ENCODE results near the gene CUL2. TPM values are rescaled to one million over a fixed set of nuclear protein-coding genes. Genes with fewer than 3 reads are reported as not detected.

Gene CUL2
- total RNA-seq, 1 experiment from 2014 or later, result 32.4 TPM

DNA sequence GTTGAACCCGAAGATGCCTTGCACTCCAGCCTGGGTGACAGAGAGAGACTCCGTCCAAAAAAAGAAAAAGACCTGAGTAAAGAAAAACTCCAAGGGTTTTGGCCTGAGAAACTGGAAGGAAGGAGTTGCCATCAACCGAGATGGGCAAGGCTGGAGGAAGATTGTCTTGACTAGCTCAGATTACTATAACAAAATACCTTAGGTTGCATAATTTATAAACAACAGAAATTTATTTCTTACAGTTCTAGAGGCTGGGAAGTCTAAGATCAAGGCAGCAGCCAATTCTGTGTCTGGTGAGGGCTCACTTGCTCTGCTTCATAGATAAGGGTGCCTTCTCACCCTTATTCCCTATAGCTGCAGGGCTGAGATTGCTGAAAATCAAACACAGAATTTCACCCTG, 91.2 kb downstream of the CUL2 start:
- Histone ChIP-seq H3K9me3 (ENCODE audit: control insufficient read depth, insufficient read depth, low read depth, low read length) (no peaks in the 10 kb centered on the region), H3K27ac (ENCODE audit: low read length) (no peak overlapping the region), H3K36me3 (ENCODE audit: control insufficient read depth, insufficient read depth, low read length) (no peaks in the 10 kb centered on the region), H3K4me1 (ENCODE audit: control insufficient read depth, insufficient read depth, low read length) (peaks cover 5% of the 10 kb centered on the region), H3K4me3 (ENCODE audit: low read depth in 2 of 2, low read length in 2 of 2) (no peak overlapping the region), H3K27me3 (ENCODE audit: control insufficient read depth, insufficient read depth, low read length) (no peaks in the 10 kb centered on the region)
- intact Hi-C loops (cut with micrococcal nuclease; ENCODE audit: unreplicated experiment), result no loop called here
- TF ChIP-seq SIN3A (IDR thresholded peaks at IDR 0.05; ENCODE audit: borderline replicate concordance, insufficient read depth, low read depth, low read length), result no peak
- TF ChIP-seq, protein P1, sequence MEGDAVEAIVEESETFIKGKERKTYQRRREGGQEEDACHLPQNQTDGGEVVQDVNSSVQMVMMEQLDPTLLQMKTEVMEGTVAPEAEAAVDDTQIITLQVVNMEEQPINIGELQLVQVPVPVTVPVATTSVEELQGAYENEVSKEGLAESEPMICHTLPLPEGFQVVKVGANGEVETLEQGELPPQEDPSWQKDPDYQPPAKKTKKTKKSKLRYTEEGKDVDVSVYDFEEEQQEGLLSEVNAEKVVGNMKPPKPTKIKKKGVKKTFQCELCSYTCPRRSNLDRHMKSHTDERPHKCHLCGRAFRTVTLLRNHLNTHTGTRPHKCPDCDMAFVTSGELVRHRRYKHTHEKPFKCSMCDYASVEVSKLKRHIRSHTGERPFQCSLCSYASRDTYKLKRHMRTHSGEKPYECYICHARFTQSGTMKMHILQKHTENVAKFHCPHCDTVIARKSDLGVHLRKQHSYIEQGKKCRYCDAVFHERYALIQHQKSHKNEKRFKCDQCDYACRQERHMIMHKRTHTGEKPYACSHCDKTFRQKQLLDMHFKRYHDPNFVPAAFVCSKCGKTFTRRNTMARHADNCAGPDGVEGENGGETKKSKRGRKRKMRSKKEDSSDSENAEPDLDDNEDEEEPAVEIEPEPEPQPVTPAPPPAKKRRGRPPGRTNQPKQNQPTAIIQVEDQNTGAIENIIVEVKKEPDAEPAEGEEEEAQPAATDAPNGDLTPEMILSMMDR (IDR thresholded peaks at IDR 0.05), result no peak
- no peak for TF ChIP-seq POLR2AphosphoS5 (IDR thresholded peaks at IDR 0.05; ENCODE audit: low read depth, low read length)
- no peak for TF ChIP-seq TCF7L2 (IDR thresholded peaks at IDR 0.05; ENCODE audit: low read depth, low read length)
- TF ChIP-seq, protein P2, sequence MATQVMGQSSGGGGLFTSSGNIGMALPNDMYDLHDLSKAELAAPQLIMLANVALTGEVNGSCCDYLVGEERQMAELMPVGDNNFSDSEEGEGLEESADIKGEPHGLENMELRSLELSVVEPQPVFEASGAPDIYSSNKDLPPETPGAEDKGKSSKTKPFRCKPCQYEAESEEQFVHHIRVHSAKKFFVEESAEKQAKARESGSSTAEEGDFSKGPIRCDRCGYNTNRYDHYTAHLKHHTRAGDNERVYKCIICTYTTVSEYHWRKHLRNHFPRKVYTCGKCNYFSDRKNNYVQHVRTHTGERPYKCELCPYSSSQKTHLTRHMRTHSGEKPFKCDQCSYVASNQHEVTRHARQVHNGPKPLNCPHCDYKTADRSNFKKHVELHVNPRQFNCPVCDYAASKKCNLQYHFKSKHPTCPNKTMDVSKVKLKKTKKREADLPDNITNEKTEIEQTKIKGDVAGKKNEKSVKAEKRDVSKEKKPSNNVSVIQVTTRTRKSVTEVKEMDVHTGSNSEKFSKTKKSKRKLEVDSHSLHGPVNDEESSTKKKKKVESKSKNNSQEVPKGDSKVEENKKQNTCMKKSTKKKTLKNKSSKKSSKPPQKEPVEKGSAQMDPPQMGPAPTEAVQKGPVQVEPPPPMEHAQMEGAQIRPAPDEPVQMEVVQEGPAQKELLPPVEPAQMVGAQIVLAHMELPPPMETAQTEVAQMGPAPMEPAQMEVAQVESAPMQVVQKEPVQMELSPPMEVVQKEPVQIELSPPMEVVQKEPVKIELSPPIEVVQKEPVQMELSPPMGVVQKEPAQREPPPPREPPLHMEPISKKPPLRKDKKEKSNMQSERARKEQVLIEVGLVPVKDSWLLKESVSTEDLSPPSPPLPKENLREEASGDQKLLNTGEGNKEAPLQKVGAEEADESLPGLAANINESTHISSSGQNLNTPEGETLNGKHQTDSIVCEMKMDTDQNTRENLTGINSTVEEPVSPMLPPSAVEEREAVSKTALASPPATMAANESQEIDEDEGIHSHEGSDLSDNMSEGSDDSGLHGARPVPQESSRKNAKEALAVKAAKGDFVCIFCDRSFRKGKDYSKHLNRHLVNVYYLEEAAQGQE (IDR thresholded peaks at IDR 0.05; ENCODE audit: insufficient read depth in 1 of 2, low read depth in 2 of 2, low read length in 1 of 2), result no peak
- CTCF ChIA-PET, result no interaction called here
- ATAC-seq (no peak), DNase-seq (ENCODE audit: low read depth, low spot score) (no peak)
- in situ Hi-C loops (cut with HindIII; ENCODE audit: low pct_unique_long_range_greater_than_20kb, low sequenced_read_pairs), result no loop called here
- POLR2A ChIA-PET, result no interaction called here
- BruUV-seq (replicated peaks), result no TSS peak

DNA sequence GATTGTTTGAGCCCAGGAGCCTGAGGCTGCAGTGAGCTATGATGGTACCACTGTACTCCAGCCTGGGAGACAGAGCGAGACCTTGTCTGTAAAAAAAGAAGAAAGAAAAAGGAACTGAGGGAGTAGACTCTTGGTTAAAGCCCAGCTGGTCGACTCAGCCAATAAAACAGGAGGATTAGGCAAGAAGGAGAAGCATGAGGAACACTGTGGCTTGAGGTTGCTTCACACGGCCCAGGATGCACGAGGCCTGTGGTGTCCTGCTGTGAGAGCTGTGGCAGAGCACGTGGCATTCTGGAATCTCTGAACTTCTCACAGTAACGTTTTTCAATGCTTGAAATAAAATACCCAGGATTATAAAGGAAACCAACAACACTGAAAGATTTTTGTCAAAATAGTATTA, 93.3 kb downstream of the CUL2 start:
- Histone ChIP-seq H3K4me1 (ENCODE audit: control insufficient read depth, insufficient read depth, low read length) (peaks cover 5% of the 10 kb centered on the region), H3K27ac (ENCODE audit: low read length) (no peak overlapping the region), H3K27me3 (ENCODE audit: control insufficient read depth, insufficient read depth, low read length) (no peaks in the 10 kb centered on the region), H3K4me3 (ENCODE audit: low read depth in 2 of 2, low read length in 2 of 2) (no peak overlapping the region), H3K9me3 (ENCODE audit: control insufficient read depth, insufficient read depth, low read depth, low read length) (no peaks in the 10 kb centered on the region), H3K36me3 (ENCODE audit: control insufficient read depth, insufficient read depth, low read length) (no peaks in the 10 kb centered on the region)
- intact Hi-C loops (cut with micrococcal nuclease; ENCODE audit: unreplicated experiment), result no loop called here
- no peak for DNase-seq (ENCODE audit: low read depth, low spot score)
- ChIA-PET POLR2A (no interaction called here), CTCF (no interaction called here)
- in situ Hi-C loops (cut with HindIII; ENCODE audit: low pct_unique_long_range_greater_than_20kb, low sequenced_read_pairs), result no loop called here
- ATAC-seq, result no peak
- no TSS peak for BruUV-seq (replicated peaks)
- no peak for TF ChIP-seq TCF7L2 (IDR thresholded peaks at IDR 0.05; ENCODE audit: low read depth, low read length)

GRCh38 chr10:34995925-34996324, 94.2 kb downstream of the CUL2 start:
- TF ChIP-seq TCF7L2 (IDR thresholded peaks at IDR 0.05; ENCODE audit: low read depth, low read length) (no peak), SIN3A (IDR thresholded peaks at IDR 0.05; ENCODE audit: borderline replicate concordance, insufficient read depth, low read depth, low read length) (no peak), POLR2AphosphoS5 (IDR thresholded peaks at IDR 0.05; ENCODE audit: low read depth, low read length) (no peak)
- TF ChIP-seq, protein P2 (IDR thresholded peaks at IDR 0.05; ENCODE audit: insufficient read depth in 1 of 2, low read depth in 2 of 2, low read length in 1 of 2), result no peak
- TF ChIP-seq, protein P1 (IDR thresholded peaks at IDR 0.05), result no peak
- Histone ChIP-seq H3K27me3 (ENCODE audit: control insufficient read depth, insufficient read depth, low read length) (no peaks in the 10 kb centered on the region), H3K27ac (ENCODE audit: low read length) (no peak overlapping the region), H3K36me3 (ENCODE audit: control insufficient read depth, insufficient read depth, low read length) (no peaks in the 10 kb centered on the region), H3K4me1 (ENCODE audit: control insufficient read depth, insufficient read depth, low read length) (peaks cover 5% of the 10 kb centered on the region), H3K9me3 (ENCODE audit: control insufficient read depth, insufficient read depth, low read depth, low read length) (no peaks in the 10 kb centered on the region), H3K4me3 (ENCODE audit: low read depth in 2 of 2, low read length in 2 of 2) (no peak overlapping the region)
- intact Hi-C loops (cut with micrococcal nuclease; ENCODE audit: unreplicated experiment), result no loop called here
- no TSS peak for BruUV-seq (replicated peaks)
- ChIA-PET CTCF (no interaction called here), POLR2A (no interaction called here)
- in situ Hi-C loops (cut with HindIII; ENCODE audit: low pct_unique_long_range_greater_than_20kb, low sequenced_read_pairs), result no loop called here
- no peak for DNase-seq (ENCODE audit: low read depth, low spot score)
- ATAC-seq, result no peak
